ENCODE results near the gene GALNT15.
A peak's percentile ranks its signal among the peaks of the same experiment; 100 is the strongest.

GALNT15 gene

GRCh38 chr3:16251316-16252085 lies 77.0 kb downstream of the GALNT15 start:
- TF ChIP-seq CTCF (IDR thresholded peaks at IDR 0.05; ENCODE audit: low read depth, low read length) (no peak), EZH2phosphoT487 (IDR thresholded peaks at IDR 0.05; ENCODE audit: low read depth) (no peak)
- Histone ChIP-seq H3K9ac (ENCODE audit: low read length) (no peak overlapping the region), H3K36me3 (replicated peaks; ENCODE audit: low read depth, low read length) (no peaks in the 10 kb centered on the region), H3K4me1 (ENCODE audit: low read length) (peaks cover 71% of the 10 kb centered on the region), H2AFZ (ENCODE audit: low read depth, low read length) (no peak overlapping the region), H3K27me3 (ENCODE audit: low read depth, low read length) (no peaks in the 10 kb centered on the region), H3K4me3 (ENCODE audit: low read length) (no peak overlapping the region), H4K20me1 (ENCODE audit: insufficient read depth, low read length) (no peaks in the 10 kb centered on the region), H3K27ac (ENCODE audit: low read length) (peak overlapping the region; percentile 9; the same call in 1 of the 2 replicates), H3K9me3 (ENCODE audit: insufficient read depth, low read length) (no peaks in the 10 kb centered on the region), H3K79me2 (ENCODE audit: low read length) (no peaks in the 10 kb centered on the region), H3K4me2 (ENCODE audit: low read length) (no peak overlapping the region)

DNA sequence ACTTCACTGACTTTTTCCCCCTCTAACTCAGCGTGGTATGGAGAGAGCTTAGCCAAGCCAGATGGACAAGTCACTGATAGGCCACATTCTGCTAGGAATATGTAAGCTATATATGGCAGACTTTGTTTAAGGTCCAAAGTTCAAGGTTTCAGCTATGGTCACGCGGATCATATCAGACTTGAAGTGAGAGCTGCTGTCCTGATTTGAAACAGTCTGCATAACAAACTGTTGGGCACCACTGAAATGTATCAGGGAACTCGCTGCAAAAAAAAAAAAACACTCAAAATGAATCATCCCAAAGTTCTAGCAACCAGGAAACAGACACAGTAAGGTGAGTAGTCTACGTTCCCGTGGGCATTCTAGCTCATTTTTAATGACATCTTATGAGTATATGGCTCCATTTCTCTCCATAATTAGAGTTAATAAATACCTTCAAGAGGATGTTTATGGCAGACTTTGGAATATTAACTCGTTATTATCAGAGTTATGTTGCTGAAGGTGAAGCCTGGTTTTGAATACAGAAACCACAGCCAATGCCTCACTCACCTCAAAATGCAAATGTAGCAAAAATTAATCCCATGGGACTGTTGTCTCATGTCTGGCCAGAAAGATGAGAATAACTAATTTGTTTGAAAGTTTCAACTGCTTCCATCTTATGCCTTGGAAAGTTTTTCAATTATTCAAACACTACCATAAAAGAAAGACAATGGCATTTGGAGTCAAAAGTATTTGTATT lies 77.9 kb downstream of the GALNT15 start:
- Histone ChIP-seq H3K36me3 (replicated peaks; ENCODE audit: low read depth, low read length) (no peaks in the 10 kb centered on the region), H3K27me3 (ENCODE audit: low read depth, low read length) (no peaks in the 10 kb centered on the region), H2AFZ (ENCODE audit: low read depth, low read length) (peak overlapping the region; percentile 15; the same call in 1 of the 2 replicates), H3K79me2 (ENCODE audit: low read length) (no peaks in the 10 kb centered on the region), H3K4me3 (ENCODE audit: low read length) (no peak overlapping the region), H3K9ac (ENCODE audit: low read length) (no peak overlapping the region), H4K20me1 (ENCODE audit: insufficient read depth, low read length) (no peaks in the 10 kb centered on the region), H3K4me2 (ENCODE audit: low read length) (peak overlapping the region; percentile 46), H3K9me3 (ENCODE audit: insufficient read depth, low read length) (no peaks in the 10 kb centered on the region), H3K27ac (ENCODE audit: low read length) (peak overlapping the region; percentile 9; the same call in 1 of the 2 replicates), H3K4me1 (ENCODE audit: low read length) (peaks cover 75% of the 10 kb centered on the region)
- TF ChIP-seq CTCF (IDR thresholded peaks at IDR 0.05; ENCODE audit: low read depth, low read length) (no peak), EZH2phosphoT487 (IDR thresholded peaks at IDR 0.05; ENCODE audit: low read depth) (no peak)

GRCh38 chr3:16252988-16253387 lies 78.5 kb downstream of the GALNT15 start:
- no peak overlapping the region for H3K9ac ChIP-seq (ENCODE audit: low read length)
- no peaks in the 10 kb centered on the region for H3K36me3 ChIP-seq (replicated peaks; ENCODE audit: low read depth, low read length)
- no peak overlapping the region for H2AFZ ChIP-seq (ENCODE audit: low read depth, low read length)
- H3K4me3 ChIP-seq (ENCODE audit: low read length), result no peak overlapping the region
- H3K79me2 ChIP-seq (ENCODE audit: low read length), result no peaks in the 10 kb centered on the region
- no peaks in the 10 kb centered on the region for H3K9me3 ChIP-seq (ENCODE audit: insufficient read depth, low read length)
- peaks cover 75% of the 10 kb centered on the region for H3K4me1 ChIP-seq (ENCODE audit: low read length)
- no peaks in the 10 kb centered on the region for H3K27me3 ChIP-seq (ENCODE audit: low read depth, low read length)
- no peaks in the 10 kb centered on the region for H4K20me1 ChIP-seq (ENCODE audit: insufficient read depth, low read length)
- TF ChIP-seq EZH2phosphoT487 (IDR thresholded peaks at IDR 0.05; ENCODE audit: low read depth), result no peak
- TF ChIP-seq CTCF (IDR thresholded peaks at IDR 0.05; ENCODE audit: low read depth, low read length), result no peak
- H3K4me2 ChIP-seq (ENCODE audit: low read length), result peak overlapping the region; percentile 46
- peak overlapping the region; percentile 9; the same call in 1 of the 2 replicates for H3K27ac ChIP-seq (ENCODE audit: low read length)

DNA sequence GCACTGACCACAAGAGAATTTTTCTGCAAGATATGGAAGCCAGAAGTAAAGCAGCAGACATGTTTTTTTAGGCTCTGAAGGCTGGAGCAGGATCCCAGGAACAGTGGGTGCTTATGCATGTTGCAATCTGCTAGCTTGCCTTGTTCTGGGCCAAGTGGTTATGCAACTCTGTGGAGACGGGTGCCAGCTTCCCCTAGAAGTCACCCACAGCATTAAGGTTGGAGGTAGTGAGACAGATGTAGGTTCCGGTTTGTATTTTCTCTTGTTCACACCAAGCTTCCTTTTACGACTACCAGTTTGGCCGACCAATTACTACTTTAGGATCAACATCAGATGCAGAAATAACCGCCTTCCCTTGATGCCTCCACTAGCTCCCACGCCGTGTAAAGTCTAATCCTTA lies 79.1 kb downstream of the GALNT15 start:
- Histone ChIP-seq H3K9me3 (ENCODE audit: insufficient read depth, low read length) (no peaks in the 10 kb centered on the region), H3K9ac (ENCODE audit: low read length) (no peak overlapping the region), H3K79me2 (ENCODE audit: low read length) (no peaks in the 10 kb centered on the region), H3K4me1 (ENCODE audit: low read length) (peaks cover 75% of the 10 kb centered on the region), H3K27ac (ENCODE audit: low read length) (peak overlapping the region; percentile 9; the same call in 1 of the 2 replicates), H3K4me3 (ENCODE audit: low read length) (no peak overlapping the region), H2AFZ (ENCODE audit: low read depth, low read length) (no peak overlapping the region), H3K36me3 (replicated peaks; ENCODE audit: low read depth, low read length) (no peaks in the 10 kb centered on the region), H4K20me1 (ENCODE audit: insufficient read depth, low read length) (no peaks in the 10 kb centered on the region), H3K4me2 (ENCODE audit: low read length) (no peak overlapping the region; the same call in 1 of the 2 replicates), H3K27me3 (ENCODE audit: low read depth, low read length) (no peaks in the 10 kb centered on the region)
- TF ChIP-seq CTCF (IDR thresholded peaks at IDR 0.05; ENCODE audit: low read depth, low read length) (no peak), EZH2phosphoT487 (IDR thresholded peaks at IDR 0.05; ENCODE audit: low read depth) (no peak)
